Right lobe of liver (tissue), 6 donors: ENCODE data around the gene ALDH1L1. TPM values are rescaled to one million over a fixed set of nuclear protein-coding genes. Genes with fewer than 3 reads are reported as not detected.

Experiments
- ATAC-seq, 4 donors: fragments of 200-7000 bp; cut with Tn5 transposase; one replicate each; pipeline ENCODE4 v1.9.1; 2020; ENCODE audit warnings: mild to moderate bottlenecking in 4 of 4, moderate library complexity in 4 of 4
- DNase-seq, 3 donors: peaks; one replicate each; pipeline ENCODE4 v3.0.0-alpha.2; 2020
- H3K27ac ChIP-seq, 3 donors: fragments of 200-600 bp; one replicate each; pipeline ENCODE4 v1.8.0; 2022
- H3K27me3 ChIP-seq, 2 donors: fragments of 200-600 bp; one replicate each; pipeline ENCODE4 v1.8.0; 2022
- H3K36me3 ChIP-seq, 4 donors: fragments of 200-600 bp; sonication (generic) in 1 of 4; one replicate each; pipeline versions ENCODE4 v1.5.1 to v1.8.0; 2017 to 2022; ENCODE audit warnings: control low read depth in 1 of 4
- H3K4me1 ChIP-seq, 4 donors: fragments of 200-600 bp; sonication (generic) in 1 of 4; one replicate each; pipeline versions ENCODE4 v1.5.1 to v1.8.0; 2017 to 2022; ENCODE audit warnings: control low read depth in 1 of 4
- H3K4me3 ChIP-seq, 3 donors: fragments of 200-600 bp; one replicate each; pipeline ENCODE4 v1.8.0; 2022
- H3K9me3 ChIP-seq, 4 donors: fragments of 200-600 bp; sonication (generic) in 1 of 4; one replicate each; pipeline versions ENCODE4 v1.5.1 to v1.8.0; 2017 to 2022; ENCODE audit warnings: control low read depth in 1 of 4
- CTCF ChIP-seq, 4 donors: fragments of 200-600 bp in 3 of 4; fragments of 450-650 bp in 1 of 4; IDR thresholded peaks; one replicate each; pipeline versions ENCODE4 v1.5.1 to v1.8.0; 2016 to 2022; ENCODE audit warnings: antibody characterized with exemption in 4 of 4, mild to moderate bottlenecking in 2 of 4
- POLR2A ChIP-seq: fragments of 450-650 bp; IDR thresholded peaks from one replicate; pipeline ENCODE4 v1.6.1; 2017; ENCODE audit warnings: antibody characterized with exemption, mild to moderate bottlenecking
- WGBS: methylation state at CpG from one replicate; pipeline ENCODE4 v1.1.6; 2018; ENCODE audit warnings: low coverage, low lambda C conversion rate; ENCODE audit not compliant: insufficient coverage; ENCODE audit errors: missing lambda C conversion rate; 5-methylcytosine and 5-hydroxymethylcytosine counted together
- intact Hi-C, 2 donors: fragments of 100-400 bp; cut with DNase I; formaldehyde crosslinking; loops; one replicate each; pipeline versions ENCODE4 v1.11.2 to v1.14.1; 2022
- total RNA-seq, 6 experiments: library from RNA; depleted of rRNA in 2 of 6; stranded (reverse); fragments of >200 nt in 2 of 6; fragmentation: NEBNext Ultra II Directional in 3 of 6; extraction: Animal tissue kit (Norgen Biotek cat#: 25700) in 3 of 6; gene quantifications; one replicate each; pipeline versions ENCODE4 v1.1.0 to v1.2.4, GENCODE V29; 2016 to 2023
- donor health status: DM: no; HTN: yes; CAD: no.
- donor health status: DM: no; HTN: no; CAD: no.
- donor health status: DM: no; HTN: no; CAD: no.
- donor health status: DM: no; HTN: yes; CAD: no.
- donor health status: DM: no; HTN: yes; CAD: no.

ALDH1L1 gene
- total RNA-seq, 6 experiments from 2014 or later: 94.9 to 962 (median 353) TPM

GRCh38 chr3:126155819-126156218 lies 24.6 kb downstream of the ALDH1L1 start:
- Histone ChIP-seq H3K4me3 (no peak overlapping the region), H3K27me3 (no peaks in the 10 kb centered on the region), H3K4me1 (no peaks in the 10 kb centered on the region), H3K9me3 (no peaks in the 10 kb centered on the region), H3K27ac (peak overlapping the region in 1 of 3 donors; percentile 0), H3K36me3 (peaks cover 0 to 100% (median 50%) of the 10 kb centered on the region in 4 donors)
- no peak for ATAC-seq
- intact Hi-C loops: no loop called here
- no peak for TF ChIP-seq CTCF (IDR thresholded peaks at IDR 0.05)
- no peak for TF ChIP-seq POLR2A
- 63% methylated on average over 6 of the region's 6 CpGs for WGBS
- DNase-seq: no peak

- H3K36me3 ChIP-seq: peaks cover 0 to 100% (median 50%) of the 10 kb centered on the region in 4 donors
- intact Hi-C loops: no loop called here
- TF ChIP-seq POLR2A: no peak
- TF ChIP-seq CTCF (IDR thresholded peaks at IDR 0.05): no peak
- H3K4me1 ChIP-seq: no peaks in the 10 kb centered on the region
- H3K9me3 ChIP-seq: no peaks in the 10 kb centered on the region
- no peaks in the 10 kb centered on the region for H3K27me3 ChIP-seq
- no CpG with 5 or more reads among the region's 2 CpGs for WGBS
- peak overlapping the region in 1 of 3 donors; percentile 0 for H3K27ac ChIP-seq
- ATAC-seq: no peak
- DNase-seq: no peak
- no peak overlapping the region for H3K4me3 ChIP-seq
These were observed 25.1 kb downstream of the ALDH1L1 start for GRCh38 chr3:126155280-126155640.

GRCh38 chr3:126154391-126155279 lies 25.8 kb downstream of the ALDH1L1 start:
- Histone ChIP-seq H3K27ac (no peak overlapping the region), H3K27me3 (no peaks in the 10 kb centered on the region), H3K4me3 (no peak overlapping the region), H3K9me3 (no peaks in the 10 kb centered on the region), H3K36me3 (peaks cover 0 to 100% (median 49%) of the 10 kb centered on the region in 4 donors), H3K4me1 (no peaks in the 10 kb centered on the region)
- intact Hi-C loops: no loop called here
- ATAC-seq (no peak), DNase-seq (peak in 1 of 3 donors; percentile 55)
- WGBS: 81% methylated on average over 12 of the region's 13 CpGs
- TF ChIP-seq POLR2A (no peak), CTCF (IDR thresholded peaks at IDR 0.05) (no peak)

GRCh38 chr3:126153695-126154360 lies 26.6 kb downstream of the ALDH1L1 start:
- no peaks in the 10 kb centered on the region for H3K27me3 ChIP-seq
- H3K9me3 ChIP-seq: no peaks in the 10 kb centered on the region
- no peak overlapping the region for H3K4me3 ChIP-seq
- DNase-seq (peak in 1 of 3 donors; percentile 34), ATAC-seq (no peak)
- TF ChIP-seq CTCF (IDR thresholded peaks at IDR 0.05): no peak
- TF ChIP-seq POLR2A: no peak
- WGBS: 83% methylated on average over 1 of the region's 8 CpGs
- no peaks in the 10 kb centered on the region for H3K4me1 ChIP-seq
- intact Hi-C loops: no loop called here
- no peak overlapping the region for H3K27ac ChIP-seq
- H3K36me3 ChIP-seq: peaks cover 0 to 100% (median 49%) of the 10 kb centered on the region in 4 donors
